Measurements from ENCODE around the gene IGF1. TPM values are rescaled to one million over a fixed set of nuclear protein-coding genes. Genes with fewer than 3 reads are reported as not detected.
A peak's percentile ranks its signal among the peaks of the same experiment; 100 is the strongest.

IGF1 gene
- total and polyA plus RNA-seq, 8 donors: 15.7 to 99.9 (median 25.7) TPM

DNA sequence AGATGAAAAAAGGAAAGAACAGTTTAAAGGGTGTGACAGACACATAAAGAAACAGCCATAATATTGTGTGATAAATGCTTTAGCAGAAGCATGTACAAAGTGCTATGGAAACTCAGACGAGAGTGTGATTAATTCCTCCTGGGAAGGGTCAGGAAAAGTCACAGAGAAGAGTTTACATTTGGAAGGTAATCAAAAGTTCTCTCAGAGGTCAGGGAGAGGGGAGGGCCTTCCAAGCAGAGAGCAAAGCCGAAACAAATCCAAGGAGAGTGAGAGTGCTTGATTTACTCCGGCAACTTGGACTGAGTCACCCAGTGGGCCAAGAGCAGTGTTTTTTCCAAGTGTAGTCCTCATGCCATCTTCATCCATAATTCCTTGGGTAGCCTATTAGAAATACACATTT lies 108.3 kb downstream of the IGF1 start:
- no peak for TF ChIP-seq CTCF (IDR thresholded peaks at IDR 0.05)
- ATAC-seq: peak; percentile 24

DNA sequence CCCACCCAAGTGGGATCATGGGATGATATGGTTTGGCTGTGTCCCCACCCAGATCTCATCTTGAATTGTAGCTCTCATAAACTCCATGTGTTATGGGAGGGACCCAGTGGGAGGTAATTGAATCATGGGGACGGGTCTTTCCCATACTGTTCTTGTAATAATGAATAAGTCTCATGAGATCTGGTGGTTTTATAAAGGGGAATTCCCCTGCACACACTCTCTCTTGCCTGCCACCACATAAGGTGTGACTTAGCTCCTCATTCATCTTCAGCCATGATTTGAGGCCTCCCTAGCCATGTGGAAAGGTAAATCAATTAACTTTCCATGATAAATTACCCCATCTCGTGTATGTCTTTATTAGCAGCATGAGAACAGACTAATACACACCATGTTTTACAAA lies 109.2 kb downstream of the IGF1 start:
- ATAC-seq (no peak), DNase-seq (no peak)
- no peaks in the 10 kb centered on the region for H3K27me3 ChIP-seq
- H3K4me1 ChIP-seq: no peaks in the 10 kb centered on the region
- no peak overlapping the region for H3K4me3 ChIP-seq
- no peak overlapping the region for H3K27ac ChIP-seq
- H3K9me3 ChIP-seq: no peaks in the 10 kb centered on the region
- intact Hi-C loops (cut with DNase I): no loop called here
- H3K36me3 ChIP-seq: no peaks in the 10 kb centered on the region
- no peak for TF ChIP-seq CTCF (IDR thresholded peaks at IDR 0.05)

More for the DNA sequence above, 108.3 kb downstream of the IGF1 start:
- intact Hi-C loops (cut with DNase I): no loop called here
- Histone ChIP-seq H3K9me3 (no peaks in the 10 kb centered on the region), H3K36me3 (no peaks in the 10 kb centered on the region), H3K4me3 (no peak overlapping the region), H3K4me1 (no peaks in the 10 kb centered on the region), H3K27me3 (no peaks in the 10 kb centered on the region), H3K27ac (no peak overlapping the region)
- no peak for DNase-seq

DNA sequence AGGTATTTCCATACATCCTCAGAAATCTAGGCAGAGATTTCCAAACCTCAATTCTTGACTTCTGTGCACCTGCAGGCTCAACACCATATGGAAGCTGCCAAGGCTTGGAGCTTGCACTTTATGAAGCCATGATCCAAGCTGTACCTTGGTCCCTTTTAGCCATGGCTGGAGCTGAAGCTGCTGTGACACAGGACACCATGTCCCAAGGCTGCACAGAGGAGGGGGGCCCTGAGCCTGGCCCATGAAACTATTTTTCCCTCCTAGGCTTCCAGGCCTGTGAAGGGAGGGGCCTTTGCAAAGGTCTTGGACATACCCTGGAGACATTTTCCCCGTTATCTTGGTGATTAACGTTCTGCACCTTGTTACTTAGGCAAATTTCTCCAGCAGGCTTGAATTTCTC lies 110.5 kb downstream of the IGF1 start:
- no peaks in the 10 kb centered on the region for H3K27me3 ChIP-seq
- no peaks in the 10 kb centered on the region for H3K36me3 ChIP-seq
- no peak for DNase-seq
- no peaks in the 10 kb centered on the region for H3K4me1 ChIP-seq
- ATAC-seq: no peak
- no peak overlapping the region for H3K4me3 ChIP-seq
- no peaks in the 10 kb centered on the region for H3K9me3 ChIP-seq
- no peak overlapping the region for H3K27ac ChIP-seq
- TF ChIP-seq CTCF (IDR thresholded peaks at IDR 0.05): no peak
- intact Hi-C loops (cut with DNase I): no loop called here

DNA sequence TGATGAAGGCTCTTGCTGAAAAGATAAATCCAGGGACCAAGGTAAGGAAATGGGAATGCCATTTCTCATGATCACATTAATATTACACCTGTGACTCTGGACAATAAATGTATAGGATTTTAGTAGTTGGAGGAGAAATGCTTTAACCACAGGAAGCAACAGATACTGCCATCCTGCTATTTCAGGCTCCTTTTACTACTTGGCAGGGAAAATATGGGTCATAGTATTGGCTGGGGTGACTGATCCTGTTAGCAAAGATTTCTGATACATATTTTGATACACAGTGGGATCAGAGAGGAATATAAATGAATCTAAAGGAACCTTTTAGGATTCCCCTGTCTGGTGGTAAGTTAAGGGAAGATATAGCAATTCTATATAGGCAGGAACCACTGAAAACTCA lies 115.0 kb downstream of the IGF1 start:
- no peak for DNase-seq
- Histone ChIP-seq H3K36me3 (no peaks in the 10 kb centered on the region), H3K27me3 (no peaks in the 10 kb centered on the region), H3K4me3 (no peak overlapping the region), H3K4me1 (no peaks in the 10 kb centered on the region), H3K27ac (no peak overlapping the region), H3K9me3 (no peaks in the 10 kb centered on the region)
- intact Hi-C loops (cut with DNase I): no loop called here
- TF ChIP-seq CTCF (IDR thresholded peaks at IDR 0.05): no peak
- no peak for ATAC-seq

- no peaks in the 10 kb centered on the region for H3K9me3 ChIP-seq
- no peaks in the 10 kb centered on the region for H3K27me3 ChIP-seq
- ATAC-seq (no peak), DNase-seq (no peak)
- H3K27ac ChIP-seq: no peak overlapping the region
- no peaks in the 10 kb centered on the region for H3K4me1 ChIP-seq
- intact Hi-C loops (cut with DNase I): no loop called here
- H3K36me3 ChIP-seq: no peaks in the 10 kb centered on the region
- H3K4me3 ChIP-seq: no peak overlapping the region
- TF ChIP-seq CTCF (IDR thresholded peaks at IDR 0.05): no peak
Measured at GRCh38 chr12:102364709-102365108, 115.7 kb downstream of the IGF1 start.
